ENCODE results near the gene DUSP15.

- TF ChIP-seq USF2 (IDR thresholded peaks at IDR 0.05; ENCODE audit: low read depth, low read length) (no peak), SMC3 (IDR thresholded peaks at IDR 0.05; ENCODE audit: low read depth, low read length) (no peak)
- TF ChIP-seq, protein P1, sequence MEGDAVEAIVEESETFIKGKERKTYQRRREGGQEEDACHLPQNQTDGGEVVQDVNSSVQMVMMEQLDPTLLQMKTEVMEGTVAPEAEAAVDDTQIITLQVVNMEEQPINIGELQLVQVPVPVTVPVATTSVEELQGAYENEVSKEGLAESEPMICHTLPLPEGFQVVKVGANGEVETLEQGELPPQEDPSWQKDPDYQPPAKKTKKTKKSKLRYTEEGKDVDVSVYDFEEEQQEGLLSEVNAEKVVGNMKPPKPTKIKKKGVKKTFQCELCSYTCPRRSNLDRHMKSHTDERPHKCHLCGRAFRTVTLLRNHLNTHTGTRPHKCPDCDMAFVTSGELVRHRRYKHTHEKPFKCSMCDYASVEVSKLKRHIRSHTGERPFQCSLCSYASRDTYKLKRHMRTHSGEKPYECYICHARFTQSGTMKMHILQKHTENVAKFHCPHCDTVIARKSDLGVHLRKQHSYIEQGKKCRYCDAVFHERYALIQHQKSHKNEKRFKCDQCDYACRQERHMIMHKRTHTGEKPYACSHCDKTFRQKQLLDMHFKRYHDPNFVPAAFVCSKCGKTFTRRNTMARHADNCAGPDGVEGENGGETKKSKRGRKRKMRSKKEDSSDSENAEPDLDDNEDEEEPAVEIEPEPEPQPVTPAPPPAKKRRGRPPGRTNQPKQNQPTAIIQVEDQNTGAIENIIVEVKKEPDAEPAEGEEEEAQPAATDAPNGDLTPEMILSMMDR (conservative IDR thresholded peaks at IDR 0.05; ENCODE audit: low read depth, low read length), result no peak
Measured at GRCh38 chr20:31908016-31908415, 37.7 kb upstream of the DUSP15 start.
